ENCODE data around the gene FANCF. TPM values are rescaled to one million over a fixed set of nuclear protein-coding genes. Genes with fewer than 3 reads are reported as not detected.

The FANCF gene
- total RNA-seq (2021), result 23.0 to 23.4 TPM (median 23.2 TPM) in 3 replicates
- Bru-seq, nascent RNA, result percentile 97 among the genes with signal in this experiment
- long read RNA-seq, experiment 1, transcript FANCF-201 (1 exons, 2,952 nt), result major isoform, 97 of 97 reads
- long read RNA-seq, experiment 1, partial matches to known transcripts, result 0 of 97 reads
- long read RNA-seq, experiment 1, other reads (novel, unspliced or antisense), result 0 of 97 reads
- long read RNA-seq, experiment 2, transcript FANCF-201 (1 exons, 2,952 nt), result major isoform, 39 of 39 reads
- long read RNA-seq, experiment 2, partial matches to known transcripts, result 0 of 39 reads
- long read RNA-seq, experiment 2, other reads (novel, unspliced or antisense), result 0 of 39 reads
- long read RNA-seq, experiment 3, transcript FANCF-201 (1 exons, 2,952 nt), result major isoform, 42 of 42 reads
- long read RNA-seq, experiment 3, partial matches to known transcripts, result 0 of 42 reads
- long read RNA-seq, experiment 3, other reads (novel, unspliced or antisense), result 0 of 42 reads

GRCh38 chr11:22625448-22626287, at the start of gene FANCF:
Gene FANCF, minus strand, starts transcription at chr11:22625823. Its CDS starts 13 bp downstream, at chr11:22625810.
- Mint-ChIP-seq H3K9me3 (no peaks in the 10 kb centered on the region), H3K27me3 (ENCODE audit: low read depth) (no peaks in the 10 kb centered on the region), H3K27ac (peak within 1 kb of the TSS; percentile 100), H3K4me3 (peak within 1 kb of the TSS; percentile 96), H3K36me3 (no peaks in the 10 kb centered on the region), H3K4me1 (peaks cover 24% of the 10 kb centered on the region)
- ChIA-PET POLR2A (interaction anchor here (0.5 to 1.8 kb wide), 8 partner anchors 9 to 432 kb away, joined by 3 to 5 read pairs (median 4); partner anchors contain the start of genes ANO5, GAS2 and SVIP), CTCF (interaction anchor here (1.0 to 1.7 kb wide), 7 partner anchors 8 to 291 kb away, joined by 3 to 7 read pairs (median 4); partner anchors contain the start of genes GAS2 and SVIP)
- DNase-seq (ENCODE audit: low spot score) (peak; percentile 93), ATAC-seq (peak; percentile 90)
- TF ChIP-seq ZNF121 (CRISPR knock-in tag; IDR thresholded peaks at IDR 0.05) (0 out of 2 replicates have a peak, but pooled peaks have one; percentile 26), CREB1 (CRISPR knock-in tag; IDR thresholded peaks at IDR 0.05) (0 out of 2 replicates have a peak, but pooled peaks have one; percentile 44), IRF2 (CRISPR knock-in tag; IDR thresholded peaks at IDR 0.05; ENCODE audit: borderline replicate concordance, low read depth) (no peak), TP53 (CRISPR knock-in tag; IDR thresholded peaks at IDR 0.05) (peak; percentile 71; the same call in 1 of the 2 replicates), NFYB (CRISPR knock-in tag; conservative IDR thresholded peaks at IDR 0.05; ENCODE audit: low read depth) (peak; percentile 99), ESRRA (CRISPR knock-in tag; IDR thresholded peaks at IDR 0.05; ENCODE audit: borderline replicate concordance) (0 out of 2 replicates have a peak, but pooled peaks have one; percentile 51), CREM (CRISPR knock-in tag; IDR thresholded peaks at IDR 0.05) (peak; percentile 50; the same call in 1 of the 2 replicates), KAT7 (CRISPR knock-in tag; IDR thresholded peaks at IDR 0.05; ENCODE audit: borderline replicate concordance) (peak; percentile 36; the same call in 1 of the 2 replicates), ZNF425 (CRISPR knock-in tag; conservative IDR thresholded peaks at IDR 0.05) (no peak), E2F5 (CRISPR knock-in tag; IDR thresholded peaks at IDR 0.05) (0 out of 2 replicates have a peak, but pooled peaks have one; percentile 23), ZBTB21 (CRISPR knock-in tag; IDR thresholded peaks at IDR 0.05; ENCODE audit: borderline replicate concordance) (0 out of 2 replicates have a peak, but pooled peaks have one; percentile 25)
- TF ChIP-seq, protein P1, sequence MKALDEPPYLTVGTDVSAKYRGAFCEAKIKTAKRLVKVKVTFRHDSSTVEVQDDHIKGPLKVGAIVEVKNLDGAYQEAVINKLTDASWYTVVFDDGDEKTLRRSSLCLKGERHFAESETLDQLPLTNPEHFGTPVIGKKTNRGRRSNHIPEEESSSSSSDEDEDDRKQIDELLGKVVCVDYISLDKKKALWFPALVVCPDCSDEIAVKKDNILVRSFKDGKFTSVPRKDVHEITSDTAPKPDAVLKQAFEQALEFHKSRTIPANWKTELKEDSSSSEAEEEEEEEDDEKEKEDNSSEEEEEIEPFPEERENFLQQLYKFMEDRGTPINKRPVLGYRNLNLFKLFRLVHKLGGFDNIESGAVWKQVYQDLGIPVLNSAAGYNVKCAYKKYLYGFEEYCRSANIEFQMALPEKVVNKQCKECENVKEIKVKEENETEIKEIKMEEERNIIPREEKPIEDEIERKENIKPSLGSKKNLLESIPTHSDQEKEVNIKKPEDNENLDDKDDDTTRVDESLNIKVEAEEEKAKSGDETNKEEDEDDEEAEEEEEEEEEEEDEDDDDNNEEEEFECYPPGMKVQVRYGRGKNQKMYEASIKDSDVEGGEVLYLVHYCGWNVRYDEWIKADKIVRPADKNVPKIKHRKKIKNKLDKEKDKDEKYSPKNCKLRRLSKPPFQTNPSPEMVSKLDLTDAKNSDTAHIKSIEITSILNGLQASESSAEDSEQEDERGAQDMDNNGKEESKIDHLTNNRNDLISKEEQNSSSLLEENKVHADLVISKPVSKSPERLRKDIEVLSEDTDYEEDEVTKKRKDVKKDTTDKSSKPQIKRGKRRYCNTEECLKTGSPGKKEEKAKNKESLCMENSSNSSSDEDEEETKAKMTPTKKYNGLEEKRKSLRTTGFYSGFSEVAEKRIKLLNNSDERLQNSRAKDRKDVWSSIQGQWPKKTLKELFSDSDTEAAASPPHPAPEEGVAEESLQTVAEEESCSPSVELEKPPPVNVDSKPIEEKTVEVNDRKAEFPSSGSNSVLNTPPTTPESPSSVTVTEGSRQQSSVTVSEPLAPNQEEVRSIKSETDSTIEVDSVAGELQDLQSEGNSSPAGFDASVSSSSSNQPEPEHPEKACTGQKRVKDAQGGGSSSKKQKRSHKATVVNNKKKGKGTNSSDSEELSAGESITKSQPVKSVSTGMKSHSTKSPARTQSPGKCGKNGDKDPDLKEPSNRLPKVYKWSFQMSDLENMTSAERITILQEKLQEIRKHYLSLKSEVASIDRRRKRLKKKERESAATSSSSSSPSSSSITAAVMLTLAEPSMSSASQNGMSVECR (CRISPR knock-in tag; IDR thresholded peaks at IDR 0.05; ENCODE audit: borderline replicate concordance), result peak; percentile 54
- TF ChIP-seq, protein P2, sequence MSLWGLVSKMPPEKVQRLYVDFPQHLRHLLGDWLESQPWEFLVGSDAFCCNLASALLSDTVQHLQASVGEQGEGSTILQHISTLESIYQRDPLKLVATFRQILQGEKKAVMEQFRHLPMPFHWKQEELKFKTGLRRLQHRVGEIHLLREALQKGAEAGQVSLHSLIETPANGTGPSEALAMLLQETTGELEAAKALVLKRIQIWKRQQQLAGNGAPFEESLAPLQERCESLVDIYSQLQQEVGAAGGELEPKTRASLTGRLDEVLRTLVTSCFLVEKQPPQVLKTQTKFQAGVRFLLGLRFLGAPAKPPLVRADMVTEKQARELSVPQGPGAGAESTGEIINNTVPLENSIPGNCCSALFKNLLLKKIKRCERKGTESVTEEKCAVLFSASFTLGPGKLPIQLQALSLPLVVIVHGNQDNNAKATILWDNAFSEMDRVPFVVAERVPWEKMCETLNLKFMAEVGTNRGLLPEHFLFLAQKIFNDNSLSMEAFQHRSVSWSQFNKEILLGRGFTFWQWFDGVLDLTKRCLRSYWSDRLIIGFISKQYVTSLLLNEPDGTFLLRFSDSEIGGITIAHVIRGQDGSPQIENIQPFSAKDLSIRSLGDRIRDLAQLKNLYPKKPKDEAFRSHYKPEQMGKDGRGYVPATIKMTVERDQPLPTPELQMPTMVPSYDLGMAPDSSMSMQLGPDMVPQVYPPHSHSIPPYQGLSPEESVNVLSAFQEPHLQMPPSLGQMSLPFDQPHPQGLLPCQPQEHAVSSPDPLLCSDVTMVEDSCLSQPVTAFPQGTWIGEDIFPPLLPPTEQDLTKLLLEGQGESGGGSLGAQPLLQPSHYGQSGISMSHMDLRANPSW (CRISPR knock-in tag; conservative IDR thresholded peaks at IDR 0.05; ENCODE audit: low read depth), result no peak
- TF ChIP-seq, protein P3, sequence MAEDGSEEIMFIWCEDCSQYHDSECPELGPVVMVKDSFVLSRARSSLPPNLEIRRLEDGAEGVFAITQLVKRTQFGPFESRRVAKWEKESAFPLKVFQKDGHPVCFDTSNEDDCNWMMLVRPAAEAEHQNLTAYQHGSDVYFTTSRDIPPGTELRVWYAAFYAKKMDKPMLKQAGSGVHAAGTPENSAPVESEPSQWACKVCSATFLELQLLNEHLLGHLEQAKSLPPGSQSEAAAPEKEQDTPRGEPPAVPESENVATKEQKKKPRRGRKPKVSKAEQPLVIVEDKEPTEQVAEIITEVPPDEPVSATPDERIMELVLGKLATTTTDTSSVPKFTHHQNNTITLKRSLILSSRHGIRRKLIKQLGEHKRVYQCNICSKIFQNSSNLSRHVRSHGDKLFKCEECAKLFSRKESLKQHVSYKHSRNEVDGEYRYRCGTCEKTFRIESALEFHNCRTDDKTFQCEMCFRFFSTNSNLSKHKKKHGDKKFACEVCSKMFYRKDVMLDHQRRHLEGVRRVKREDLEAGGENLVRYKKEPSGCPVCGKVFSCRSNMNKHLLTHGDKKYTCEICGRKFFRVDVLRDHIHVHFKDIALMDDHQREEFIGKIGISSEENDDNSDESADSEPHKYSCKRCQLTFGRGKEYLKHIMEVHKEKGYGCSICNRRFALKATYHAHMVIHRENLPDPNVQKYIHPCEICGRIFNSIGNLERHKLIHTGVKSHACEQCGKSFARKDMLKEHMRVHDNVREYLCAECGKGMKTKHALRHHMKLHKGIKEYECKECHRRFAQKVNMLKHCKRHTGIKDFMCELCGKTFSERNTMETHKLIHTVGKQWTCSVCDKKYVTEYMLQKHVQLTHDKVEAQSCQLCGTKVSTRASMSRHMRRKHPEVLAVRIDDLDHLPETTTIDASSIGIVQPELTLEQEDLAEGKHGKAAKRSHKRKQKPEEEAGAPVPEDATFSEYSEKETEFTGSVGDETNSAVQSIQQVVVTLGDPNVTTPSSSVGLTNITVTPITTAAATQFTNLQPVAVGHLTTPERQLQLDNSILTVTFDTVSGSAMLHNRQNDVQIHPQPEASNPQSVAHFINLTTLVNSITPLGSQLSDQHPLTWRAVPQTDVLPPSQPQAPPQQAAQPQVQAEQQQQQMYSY (CRISPR knock-in tag; IDR thresholded peaks at IDR 0.05), result peak; percentile 74
- TF ChIP-seq, protein P4, sequence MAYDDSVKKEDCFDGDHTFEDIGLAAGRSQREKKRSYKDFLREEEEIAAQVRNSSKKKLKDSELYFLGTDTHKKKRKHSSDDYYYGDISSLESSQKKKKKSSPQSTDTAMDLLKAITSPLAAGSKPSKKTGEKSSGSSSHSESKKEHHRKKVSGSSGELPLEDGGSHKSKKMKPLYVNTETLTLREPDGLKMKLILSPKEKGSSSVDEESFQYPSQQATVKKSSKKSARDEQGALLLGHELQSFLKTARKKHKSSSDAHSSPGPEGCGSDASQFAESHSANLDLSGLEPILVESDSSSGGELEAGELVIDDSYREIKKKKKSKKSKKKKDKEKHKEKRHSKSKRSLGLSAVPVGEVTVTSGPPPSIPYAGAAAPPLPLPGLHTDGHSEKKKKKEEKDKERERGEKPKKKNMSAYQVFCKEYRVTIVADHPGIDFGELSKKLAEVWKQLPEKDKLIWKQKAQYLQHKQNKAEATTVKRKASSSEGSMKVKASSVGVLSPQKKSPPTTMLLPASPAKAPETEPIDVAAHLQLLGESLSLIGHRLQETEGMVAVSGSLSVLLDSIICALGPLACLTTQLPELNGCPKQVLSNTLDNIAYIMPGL (CRISPR knock-in tag; IDR thresholded peaks at IDR 0.05), result peak; percentile 61; the same call in 1 of the 2 replicates
